GM12891 (cell line): Measurements from ENCODE around the gene MAP4K1.
"Not testable (repeated sequence)": the region's sequence is repeated elsewhere in the genome, so short reads cannot be mapped to it uniquely, and the experiment has no call there.

ENCODE experiments used
- DNase-seq: peaks from one replicate; pipeline ENCODE4 v3.0.0; 2011; ENCODE audit warnings: low spot score; ENCODE audit not compliant: insufficient read length
- FAIRE-seq: peaks from 2 replicates; lab custom pipeline; 2011; peaks lifted over from hg19 to GRCh38; lab: Jason Lieb, UNC
- PAX5 ChIP-seq: IDR thresholded peaks from 2 replicates; pipeline ENCODE4 v1.6.1; 2011; ENCODE audit warnings: low read length, moderate library complexity, mild to moderate bottlenecking; ENCODE audit not compliant: insufficient read depth, severe bottlenecking
- POLR2A ChIP-seq: IDR thresholded peaks from 2 replicates; pipeline ENCODE4 v1.6.1; 2011; ENCODE audit warnings: low read depth, low read length, control low read depth
- POLR2AphosphoS5 ChIP-seq: IDR thresholded peaks from 2 replicates; pipeline ENCODE4 v1.6.1; 2011; ENCODE audit warnings: low read depth, low read length, control low read depth
- POU2F2 ChIP-seq: IDR thresholded peaks from 2 replicates; pipeline ENCODE4 v1.6.1; 2011; ENCODE audit warnings: low read depth, mild to moderate bottlenecking, control low read depth, low read length, moderate library complexity
- SPI1 ChIP-seq: IDR thresholded peaks from 2 replicates; pipeline ENCODE4 v1.6.1; 2011; ENCODE audit warnings: low read depth, low read length, control low read depth
- TAF1 ChIP-seq: IDR thresholded peaks from 2 replicates; pipeline ENCODE4 v1.6.1; 2011; ENCODE audit warnings: low read depth, low read length, control low read depth

The MAP4K1 gene

GRCh38 chr19:38599722-38600121, 18.0 kb downstream of the MAP4K1 start:
- FAIRE-seq: peak; percentile 51

GRCh38 chr19:38597075-38597474, 20.7 kb downstream of the MAP4K1 start:
- TF ChIP-seq POLR2A (no peak), POLR2AphosphoS5 (no peak), TAF1 (no peak), PAX5 (no peak), SPI1 (no peak), POU2F2 (no peak)
- no peak for FAIRE-seq
- no peak for DNase-seq

More at GRCh38 chr19:38599722-38600121, 18.0 kb downstream of the MAP4K1 start:
- no peak for DNase-seq
- TF ChIP-seq POU2F2 (no peak), PAX5 (no peak), POLR2AphosphoS5 (no peak), TAF1 (no peak), POLR2A (no peak), SPI1 (no peak)

- DNase-seq: no peak
- TF ChIP-seq POLR2AphosphoS5 (no peak), POU2F2 (no peak), PAX5 (no peak), TAF1 (no peak), SPI1 (no peak), POLR2A (no peak)
- no peak for FAIRE-seq
Observed at GRCh38 chr19:38596057-38596981, 21.4 kb downstream of the MAP4K1 start.

- FAIRE-seq (no peak), DNase-seq (no peak)
- TF ChIP-seq POLR2A (no peak), PAX5 (no peak), TAF1 (no peak), POLR2AphosphoS5 (no peak), POU2F2 (no peak), SPI1 (no peak)
Observed at GRCh38 chr19:38592940-38593339, 24.8 kb downstream of the MAP4K1 start.

- FAIRE-seq: no peak
- TF ChIP-seq SPI1 (no peak), PAX5 (no peak), POLR2AphosphoS5 (no peak), TAF1 (no peak), POU2F2 (no peak)
- DNase-seq: no peak
Observed at GRCh38 chr19:38588041-38588440, 29.7 kb downstream of the MAP4K1 start.

- no peak for TF ChIP-seq POLR2AphosphoS5
- TF ChIP-seq PAX5: no peak
- TF ChIP-seq SPI1: no peak
- TF ChIP-seq POLR2A: no peak
- FAIRE-seq (no peak), DNase-seq (no peak)
Observed at GRCh38 chr19:38587562-38587961, 30.2 kb downstream of the MAP4K1 start.

GRCh38 chr19:38583985-38584305, 33.8 kb downstream of the MAP4K1 start:
- DNase-seq (no peak), FAIRE-seq (no peak)
- TF ChIP-seq SPI1 (0 out of 2 replicates have a peak, but pooled peaks have one; percentile 76), TAF1 (no peak)

GRCh38 chr19:38583219-38583984, 34.4 kb downstream of the MAP4K1 start:
- FAIRE-seq: peak; percentile 80

GRCh38 chr19:38580080-38580479, 37.7 kb downstream of the MAP4K1 start:
- DNase-seq (no peak), FAIRE-seq (no peak)
- TF ChIP-seq POLR2AphosphoS5 (no peak), POLR2A (no peak), SPI1 (no peak), PAX5 (no peak), POU2F2 (no peak), TAF1 (no peak)

More at GRCh38 chr19:38583219-38583984, 34.4 kb downstream of the MAP4K1 start:
- peak; percentile 68 for DNase-seq
- peak; percentile 84 for TF ChIP-seq SPI1
- TF ChIP-seq POU2F2: no peak
- no peak for TF ChIP-seq POLR2A
- TF ChIP-seq PAX5: no peak
- no peak for TF ChIP-seq TAF1
- no peak for TF ChIP-seq POLR2AphosphoS5

- DNase-seq, FAIRE-seq: not testable (repeated sequence)
Observed at GRCh38 chr19:38579304-38579703, 38.4 kb downstream of the MAP4K1 start.
